Measurements from ENCODE around the gene ATP1A4.

DNA sequence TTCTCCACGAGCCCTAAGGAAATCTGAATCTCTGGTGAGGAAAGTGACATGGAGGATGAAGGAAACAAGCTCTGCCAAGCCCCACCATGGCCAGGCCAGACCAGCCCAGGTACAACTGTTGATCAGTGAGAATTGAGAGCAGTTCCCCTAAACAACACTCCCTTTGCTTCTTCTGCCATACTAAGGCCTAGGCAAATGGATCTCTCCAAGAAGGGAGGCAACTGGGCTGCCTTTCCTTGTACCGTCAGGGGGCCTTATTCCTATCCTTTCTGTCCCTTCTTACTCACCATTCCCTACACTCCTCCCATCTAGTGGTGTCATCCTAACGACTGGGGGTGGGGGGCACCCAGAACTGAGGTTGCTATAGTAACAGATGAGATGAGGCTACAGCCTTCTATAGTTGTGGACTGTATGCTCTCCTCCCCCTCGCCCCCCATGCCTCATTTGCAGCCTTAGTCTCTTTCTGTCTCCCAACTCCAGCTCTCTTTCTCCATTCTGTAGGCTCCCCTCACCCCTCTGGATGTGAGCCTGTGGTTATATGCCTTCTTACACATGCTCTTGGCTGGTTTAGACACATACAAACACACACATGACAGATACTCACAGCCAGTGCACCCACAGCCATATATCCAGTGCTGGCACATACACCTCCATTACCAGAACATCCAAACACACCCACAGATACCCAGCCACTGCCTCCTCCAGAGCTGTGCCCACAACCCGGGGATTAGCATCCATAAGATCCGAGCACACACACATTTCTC, 57.3 kb downstream of the ATP1A4 start:
- TF ChIP-seq, protein P1, sequence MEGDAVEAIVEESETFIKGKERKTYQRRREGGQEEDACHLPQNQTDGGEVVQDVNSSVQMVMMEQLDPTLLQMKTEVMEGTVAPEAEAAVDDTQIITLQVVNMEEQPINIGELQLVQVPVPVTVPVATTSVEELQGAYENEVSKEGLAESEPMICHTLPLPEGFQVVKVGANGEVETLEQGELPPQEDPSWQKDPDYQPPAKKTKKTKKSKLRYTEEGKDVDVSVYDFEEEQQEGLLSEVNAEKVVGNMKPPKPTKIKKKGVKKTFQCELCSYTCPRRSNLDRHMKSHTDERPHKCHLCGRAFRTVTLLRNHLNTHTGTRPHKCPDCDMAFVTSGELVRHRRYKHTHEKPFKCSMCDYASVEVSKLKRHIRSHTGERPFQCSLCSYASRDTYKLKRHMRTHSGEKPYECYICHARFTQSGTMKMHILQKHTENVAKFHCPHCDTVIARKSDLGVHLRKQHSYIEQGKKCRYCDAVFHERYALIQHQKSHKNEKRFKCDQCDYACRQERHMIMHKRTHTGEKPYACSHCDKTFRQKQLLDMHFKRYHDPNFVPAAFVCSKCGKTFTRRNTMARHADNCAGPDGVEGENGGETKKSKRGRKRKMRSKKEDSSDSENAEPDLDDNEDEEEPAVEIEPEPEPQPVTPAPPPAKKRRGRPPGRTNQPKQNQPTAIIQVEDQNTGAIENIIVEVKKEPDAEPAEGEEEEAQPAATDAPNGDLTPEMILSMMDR (IDR thresholded peaks at IDR 0.05): no peak
- TF ChIP-seq POLR2AphosphoS5 (IDR thresholded peaks at IDR 0.05; ENCODE audit: low read depth, low read length): no peak

All from Panc1 (cell line).